Tongue (tissue), 2 donors: ENCODE measurements around the gene EIF3D. TPM values are rescaled to one million over a fixed set of nuclear protein-coding genes. Genes with fewer than 3 reads are reported as not detected.

Experiments
- DNase-seq: peaks from one replicate; pipeline ENCODE4 v3.0.0-alpha.2; 2015
- total RNA-seq: library from RNA; depleted of rRNA; stranded (reverse); fragments of >200 nt; gene quantifications from one replicate; pipeline ENCODE4 v1.2.3, GENCODE V29; 2014

Gene EIF3D
- total RNA-seq, result 248 TPM

GRCh38 chr22:36528795-36529751 is at the start of gene EIF3D:
EIF3D (minus strand) TSS chr22:36529166; CDS start chr22:36526121, 3,045 bp downstream.
- peak; percentile 100 for DNase-seq

- DNase-seq, result no peak
These were observed 49.7 kb upstream of the EIF3D start for GRCh38 chr22:36578619-36579018.

GRCh38 chr22:36577019-36577418 is 48.1 kb upstream of the EIF3D start:
- DNase-seq, result peak; percentile 44

- DNase-seq, result no peak
These were observed 45.8 kb upstream of the EIF3D start for GRCh38 chr22:36574728-36575127.

GRCh38 chr22:36573815-36574363 is 44.9 kb upstream of the EIF3D start:
- DNase-seq, result no peak

GRCh38 chr22:36571991-36572390 is 43.0 kb upstream of the EIF3D start:
- no peak for DNase-seq

- peak; percentile 44 for DNase-seq
These were observed 41.0 kb upstream of the EIF3D start for GRCh38 chr22:36569999-36570398.

- DNase-seq, result no peak
These were observed 39.9 kb upstream of the EIF3D start for GRCh38 chr22:36568846-36569245.

GRCh38 chr22:36566720-36567119 is 37.8 kb upstream of the EIF3D start:
- no peak for DNase-seq

GRCh38 chr22:36565686-36566085 is 36.7 kb upstream of the EIF3D start:
- no peak for DNase-seq

GRCh38 chr22:36565159-36565507 is 36.2 kb upstream of the EIF3D start:
- DNase-seq, result no peak

- peak; percentile 84 for DNase-seq
These were observed 35.6 kb upstream of the EIF3D start for GRCh38 chr22:36564422-36565158.

GRCh38 chr22:36563898-36564297 is 34.9 kb upstream of the EIF3D start:
- no peak for DNase-seq

- no peak for DNase-seq
These were observed 34.5 kb upstream of the EIF3D start for GRCh38 chr22:36563444-36563843.

GRCh38 chr22:36563001-36563400 is 34.0 kb upstream of the EIF3D start:
- no peak for DNase-seq

- DNase-seq, result no peak
These were observed 33.4 kb upstream of the EIF3D start for GRCh38 chr22:36562261-36562835.

- no peak for DNase-seq
These were observed 32.4 kb upstream of the EIF3D start for GRCh38 chr22:36561291-36561811.

GRCh38 chr22:36560001-36560400 is 31.0 kb upstream of the EIF3D start:
- no peak for DNase-seq

GRCh38 chr22:36554098-36554497 is 25.1 kb upstream of the EIF3D start:
- no peak for DNase-seq

- DNase-seq, result no peak
These were observed 23.3 kb upstream of the EIF3D start for GRCh38 chr22:36552289-36552688.

GRCh38 chr22:36550701-36551495 is 21.9 kb upstream of the EIF3D start:
- DNase-seq, result no peak

- no peak for DNase-seq
These were observed 20.1 kb upstream of the EIF3D start for GRCh38 chr22:36549033-36549432.
